ENCODE data around the gene POC5. TPM values are rescaled to one million over a fixed set of nuclear protein-coding genes. Genes with fewer than 3 reads are reported as not detected.

Gene POC5
- total and polyA plus RNA-seq, 4 experiments from 2014 or later: 14.1 to 20.0 (median 14.9) TPM

- H3K36me3 Mint-ChIP-seq: peaks cover 0 to 9% of the 10 kb centered on the region in 2 donors
- no peaks in the 10 kb centered on the region for H3K27me3 ChIP-seq (ENCODE audit: insufficient read depth, low read length)
- intact Hi-C loops (cut with micrococcal nuclease): no loop called here
- DNase-seq: no peak
- no peak overlapping the region for H3K4me3 Mint-ChIP-seq
- no peak overlapping the region for H3K4me3 ChIP-seq (ENCODE audit: low read length in 2 of 2)
- peaks cover 0 to 2% of the 10 kb centered on the region in 2 donors for H3K27me3 Mint-ChIP-seq
- peaks cover 0 to 11% (median 3%) of the 10 kb centered on the region in 8 donors for H3K9me3 Mint-ChIP-seq
- H3K9me3 ChIP-seq (ENCODE audit: control insufficient read depth in 1 of 2, low read length in 2 of 2): no peaks in the 10 kb centered on the region
- H3K36me3 ChIP-seq (ENCODE audit: insufficient read depth, low read length): no peaks in the 10 kb centered on the region
- CTCF ChIA-PET (ENCODE audit: partially characterized antibody): no interaction called here
- H3K4me1 ChIP-seq (ENCODE audit: insufficient read depth, low read length): peaks cover 5% of the 10 kb centered on the region
- H3K4me1 Mint-ChIP-seq: peaks cover 2 to 11% (median 9%) of the 10 kb centered on the region in 4 donors
- POLR2A ChIA-PET (ENCODE audit: partially characterized antibody): no interaction called here
- no peak overlapping the region for H3K27ac Mint-ChIP-seq
- H3K27ac ChIP-seq (ENCODE audit: low read depth, low read length): no peak overlapping the region
Observed at GRCh38 chr5:75721573-75721972, 4.3 kb upstream of the POC5 start.

GRCh38 chr5:75720882-75721281, 3.6 kb upstream of the POC5 start:
- H3K4me3 ChIP-seq (ENCODE audit: low read length in 2 of 2): no peak overlapping the region
- POLR2A ChIA-PET (ENCODE audit: partially characterized antibody): no interaction called here
- DNase-seq: no peak
- peaks cover 12% of the 10 kb centered on the region for H3K4me1 ChIP-seq (ENCODE audit: insufficient read depth, low read length)
- H3K9me3 ChIP-seq (ENCODE audit: control insufficient read depth in 1 of 2, low read length in 2 of 2): no peaks in the 10 kb centered on the region
- peaks cover 0 to 2% of the 10 kb centered on the region in 2 donors for H3K27me3 Mint-ChIP-seq
- no peaks in the 10 kb centered on the region for H3K27me3 ChIP-seq (ENCODE audit: insufficient read depth, low read length)
- peaks cover 0 to 11% (median 2%) of the 10 kb centered on the region in 8 donors for H3K9me3 Mint-ChIP-seq
- intact Hi-C loops (cut with micrococcal nuclease): no loop called here
- no peak overlapping the region for H3K4me3 Mint-ChIP-seq
- H3K36me3 Mint-ChIP-seq: peaks cover 0 to 12% of the 10 kb centered on the region in 2 donors
- CTCF ChIA-PET (ENCODE audit: partially characterized antibody): no interaction called here
- no peaks in the 10 kb centered on the region for H3K36me3 ChIP-seq (ENCODE audit: insufficient read depth, low read length)
- H3K27ac ChIP-seq (ENCODE audit: low read depth, low read length): no peak overlapping the region
- no peak overlapping the region for H3K27ac Mint-ChIP-seq
- H3K4me1 Mint-ChIP-seq: peaks cover 9 to 18% (median 16%) of the 10 kb centered on the region in 4 donors

GRCh38 chr5:75716715-75717081, 539 bp downstream of the POC5 start:
- peak overlapping the region; percentile 74 for H3K27ac ChIP-seq (ENCODE audit: low read depth, low read length)
- ChIA-PET CTCF (ENCODE audit: partially characterized antibody) (no interaction called here), POLR2A (ENCODE audit: partially characterized antibody) (interaction anchor here (0.7 to 2.2 kb wide), 8 partner anchors 34 to 1140 kb away, joined by 3 to 14 read pairs (median 5); partner anchors contain the start of genes ANKRD31, CERT1, HMGCR and POLK)
- H3K27ac Mint-ChIP-seq: peak overlapping the region; percentile 98 to 100 (median 99)
- peaks cover 13 to 35% of the 10 kb centered on the region in 2 donors for H3K36me3 Mint-ChIP-seq
- no peaks in the 10 kb centered on the region for H3K36me3 ChIP-seq (ENCODE audit: insufficient read depth, low read length)
- H3K4me3 ChIP-seq (ENCODE audit: low read length in 2 of 2): peak overlapping the region; percentile 74 to 95
- H3K4me3 Mint-ChIP-seq: peak overlapping the region; percentile 99 to 100 (median 100)
- peak in 1 of 5 donors; percentile 38 for DNase-seq
- peaks cover 19% of the 10 kb centered on the region for H3K4me1 ChIP-seq (ENCODE audit: insufficient read depth, low read length)
- H3K27me3 ChIP-seq (ENCODE audit: insufficient read depth, low read length): no peaks in the 10 kb centered on the region
- no peaks in the 10 kb centered on the region for H3K9me3 ChIP-seq (ENCODE audit: control insufficient read depth in 1 of 2, low read length in 2 of 2)
- intact Hi-C loops (cut with micrococcal nuclease): loop anchor here (1.0 to 10.0 kb wide), 8 partner anchors 34 to 952 kb away; partner anchors contain the start of genes ANKRD31, CERT1, GFM2 and HMGCR
- no peaks in the 10 kb centered on the region for H3K9me3 Mint-ChIP-seq
- peaks cover 29 to 43% (median 37%) of the 10 kb centered on the region in 4 donors for H3K4me1 Mint-ChIP-seq
- no peaks in the 10 kb centered on the region for H3K27me3 Mint-ChIP-seq

- Mint-ChIP-seq H3K27ac (no peak overlapping the region), H3K27me3 (no peaks in the 10 kb centered on the region), H3K36me3 (peaks cover 22 to 56% of the 10 kb centered on the region in 2 donors), H3K9me3 (no peaks in the 10 kb centered on the region), H3K4me3 (no peak overlapping the region), H3K4me1 (peaks cover 30 to 43% (median 37%) of the 10 kb centered on the region in 4 donors)
- H3K4me3 ChIP-seq (ENCODE audit: low read length in 2 of 2): no peak overlapping the region
- intact Hi-C loops (cut with micrococcal nuclease): loop anchor here (10.0 kb wide), 2 partner anchors 463 to 947 kb away; partner anchors contain the start of genes GFM2 and NSA2
- POLR2A ChIA-PET (ENCODE audit: partially characterized antibody): no interaction called here
- H3K4me1 ChIP-seq (ENCODE audit: insufficient read depth, low read length): peaks cover 18% of the 10 kb centered on the region
- no peak overlapping the region for H3K27ac ChIP-seq (ENCODE audit: low read depth, low read length)
- DNase-seq: no peak
- no peaks in the 10 kb centered on the region for H3K36me3 ChIP-seq (ENCODE audit: insufficient read depth, low read length)
- H3K9me3 ChIP-seq (ENCODE audit: control insufficient read depth in 1 of 2, low read length in 2 of 2): no peaks in the 10 kb centered on the region
- CTCF ChIA-PET (ENCODE audit: partially characterized antibody): interaction anchor here (2.0 kb wide), 1 partner anchor 21 kb away, joined by 5 read pairs; no protein-coding TSS in a partner anchor
- H3K27me3 ChIP-seq (ENCODE audit: insufficient read depth, low read length): no peaks in the 10 kb centered on the region
Observed at GRCh38 chr5:75712091-75712490, 5.1 kb downstream of the POC5 start.

GRCh38 chr5:75711151-75711550, 6.1 kb downstream of the POC5 start:
- CTCF ChIA-PET (ENCODE audit: partially characterized antibody): no interaction called here
- POLR2A ChIA-PET (ENCODE audit: partially characterized antibody): no interaction called here

GRCh38 chr5:75710637-75711036, 6.6 kb downstream of the POC5 start:
- Histone ChIP-seq H3K27me3 (ENCODE audit: insufficient read depth, low read length) (no peaks in the 10 kb centered on the region), H3K36me3 (ENCODE audit: insufficient read depth, low read length) (no peaks in the 10 kb centered on the region), H3K4me1 (ENCODE audit: insufficient read depth, low read length) (peaks cover 7% of the 10 kb centered on the region), H3K4me3 (ENCODE audit: low read length in 2 of 2) (no peak overlapping the region), H3K27ac (ENCODE audit: low read depth, low read length) (no peak overlapping the region), H3K9me3 (ENCODE audit: control insufficient read depth in 1 of 2, low read length in 2 of 2) (no peaks in the 10 kb centered on the region)
- Mint-ChIP-seq H3K4me1 (peaks cover 22 to 34% (median 28%) of the 10 kb centered on the region in 4 donors), H3K36me3 (peaks cover 22 to 55% of the 10 kb centered on the region in 2 donors), H3K27me3 (no peaks in the 10 kb centered on the region), H3K9me3 (no peaks in the 10 kb centered on the region), H3K4me3 (no peak overlapping the region), H3K27ac (no peak overlapping the region)
- no peak for DNase-seq
- intact Hi-C loops (cut with micrococcal nuclease): loop anchor here (10.0 kb wide), 2 partner anchors 464 to 946 kb away; partner anchors contain the start of genes GFM2 and NSA2
- ChIA-PET POLR2A (ENCODE audit: partially characterized antibody) (no interaction called here), CTCF (ENCODE audit: partially characterized antibody) (no interaction called here)

More at GRCh38 chr5:75711151-75711550, 6.1 kb downstream of the POC5 start:
- intact Hi-C loops (cut with micrococcal nuclease): loop anchor here (10.0 kb wide), 2 partner anchors 464 to 946 kb away; partner anchors contain the start of genes GFM2 and NSA2
- no peaks in the 10 kb centered on the region for H3K27me3 ChIP-seq (ENCODE audit: insufficient read depth, low read length)
- Mint-ChIP-seq H3K9me3 (no peaks in the 10 kb centered on the region), H3K4me3 (no peak overlapping the region), H3K36me3 (peaks cover 22 to 52% of the 10 kb centered on the region in 2 donors), H3K27ac (peak overlapping the region in 1 of 7 donors; percentile 51), H3K4me1 (peaks cover 24 to 34% (median 30%) of the 10 kb centered on the region in 4 donors), H3K27me3 (no peaks in the 10 kb centered on the region)
- H3K27ac ChIP-seq (ENCODE audit: low read depth, low read length): no peak overlapping the region
- no peaks in the 10 kb centered on the region for H3K36me3 ChIP-seq (ENCODE audit: insufficient read depth, low read length)
- H3K9me3 ChIP-seq (ENCODE audit: control insufficient read depth in 1 of 2, low read length in 2 of 2): no peaks in the 10 kb centered on the region
- DNase-seq: no peak
- H3K4me1 ChIP-seq (ENCODE audit: insufficient read depth, low read length): peaks cover 12% of the 10 kb centered on the region
- no peak overlapping the region for H3K4me3 ChIP-seq (ENCODE audit: low read length in 2 of 2)

GRCh38 chr5:75707911-75708509, 9.2 kb downstream of the POC5 start:
- peaks cover 9% of the 10 kb centered on the region for H3K36me3 ChIP-seq (ENCODE audit: insufficient read depth, low read length)
- H3K27me3 Mint-ChIP-seq: no peaks in the 10 kb centered on the region
- no peak overlapping the region for H3K27ac Mint-ChIP-seq
- intact Hi-C loops (cut with micrococcal nuclease): no loop called here
- peaks cover 22 to 55% of the 10 kb centered on the region in 2 donors for H3K36me3 Mint-ChIP-seq
- no peak overlapping the region for H3K4me3 Mint-ChIP-seq
- H3K9me3 Mint-ChIP-seq: no peaks in the 10 kb centered on the region
- H3K27ac ChIP-seq (ENCODE audit: low read depth, low read length): no peak overlapping the region
- no peaks in the 10 kb centered on the region for H3K9me3 ChIP-seq (ENCODE audit: control insufficient read depth in 1 of 2, low read length in 2 of 2)
- H3K4me1 Mint-ChIP-seq: peaks cover 10 to 14% (median 11%) of the 10 kb centered on the region in 4 donors
- no peaks in the 10 kb centered on the region for H3K27me3 ChIP-seq (ENCODE audit: insufficient read depth, low read length)
- DNase-seq: no peak
- H3K4me3 ChIP-seq (ENCODE audit: low read length in 2 of 2): no peak overlapping the region
- ChIA-PET POLR2A (ENCODE audit: partially characterized antibody) (interaction anchor here (0.7 kb wide), 1 partner anchor 31 kb away, joined by 3 read pairs; no protein-coding TSS in a partner anchor), CTCF (ENCODE audit: partially characterized antibody) (interaction anchor here (1.1 kb wide), 1 partner anchor 28 kb away, joined by 3 read pairs; no protein-coding TSS in a partner anchor)
- H3K4me1 ChIP-seq (ENCODE audit: insufficient read depth, low read length): peaks cover 3% of the 10 kb centered on the region

Measured in CD4-positive, alpha-beta memory T cell (primary cell).